ENCODE data around the gene SLC35E2B.
"Not testable (repeated sequence)": the region's sequence is repeated elsewhere in the genome, so short reads cannot be mapped to it uniquely, and the experiment has no call there.

GRCh38 chr1:1702506-1702905 is 9.9 kb upstream of the SLC35E2B start:
- not testable (repeated sequence) for TF ChIP-seq CTCF (conservative IDR thresholded peaks at IDR 0.05 in 1 of 2, IDR thresholded peaks at IDR 0.05 in 1 of 2; ENCODE audit: low read depth in 1 of 2, low read length in 2 of 2); EZH2 (IDR thresholded peaks at IDR 0.05; ENCODE audit: low read length, missing control alignments)
